ENCODE data around the gene LRRK1. TPM values are rescaled to one million over a fixed set of nuclear protein-coding genes. Genes with fewer than 3 reads are reported as not detected.

LRRK1 gene
- total RNA-seq, 2 experiments from 2014 or later, result 1.2 to 1.9 TPM

GRCh38 chr15:100939791-100940190 is 20.6 kb downstream of the LRRK1 start:
- Mint-ChIP-seq H3K27ac (no peak overlapping the region), H3K4me3 (no peak overlapping the region), H3K4me1 (no peaks in the 10 kb centered on the region), H3K36me3 (no peaks in the 10 kb centered on the region), H3K9me3 (ENCODE audit: low read depth) (no peaks in the 10 kb centered on the region), H3K27me3 (no peaks in the 10 kb centered on the region)
- ATAC-seq (no peak), DNase-seq (no peak)
- CTCF ChIA-PET, result no interaction called here

- CTCF ChIA-PET, result no interaction called here
- DNase-seq (no peak), ATAC-seq (no peak)
- H3K4me3 Mint-ChIP-seq, result no peak overlapping the region
- no peaks in the 10 kb centered on the region for H3K4me1 Mint-ChIP-seq
- H3K36me3 Mint-ChIP-seq, result no peaks in the 10 kb centered on the region
- H3K27ac Mint-ChIP-seq, result no peak overlapping the region
- no peaks in the 10 kb centered on the region for H3K27me3 Mint-ChIP-seq
- H3K9me3 Mint-ChIP-seq (ENCODE audit: low read depth), result no peaks in the 10 kb centered on the region
These were observed 21.7 kb downstream of the LRRK1 start for GRCh38 chr15:100940767-100941379.

DNA sequence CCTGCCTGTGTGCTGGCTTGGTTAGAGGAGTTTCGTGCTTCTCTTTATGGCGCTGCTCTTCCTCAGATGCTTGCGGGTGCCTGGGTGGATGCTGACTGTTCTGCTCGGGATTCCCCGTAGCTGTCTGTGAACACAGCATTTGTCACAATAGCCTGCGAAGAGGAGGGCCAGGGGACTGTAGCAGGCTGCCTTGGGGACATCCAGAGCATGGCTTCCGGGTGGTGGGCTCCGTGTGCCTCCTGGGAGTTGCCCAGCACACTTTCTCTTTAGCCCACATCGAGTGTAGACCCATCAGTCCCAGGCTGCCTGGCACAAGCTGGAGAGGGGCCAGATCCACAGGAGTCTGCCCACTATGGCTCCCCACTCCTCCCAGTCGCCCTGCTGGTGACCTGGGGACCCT is 22.4 kb downstream of the LRRK1 start:
- ATAC-seq, result no peak
- DNase-seq, result no peak
- no peak overlapping the region for H3K4me3 Mint-ChIP-seq
- H3K27ac Mint-ChIP-seq, result no peak overlapping the region
- no peaks in the 10 kb centered on the region for H3K4me1 Mint-ChIP-seq
- peaks cover 3% of the 10 kb centered on the region for H3K27me3 Mint-ChIP-seq
- CTCF ChIA-PET, result no interaction called here
- no peaks in the 10 kb centered on the region for H3K36me3 Mint-ChIP-seq
- no peaks in the 10 kb centered on the region for H3K9me3 Mint-ChIP-seq (ENCODE audit: low read depth)

GRCh38 chr15:100942656-100943425 is 23.7 kb downstream of the LRRK1 start:
- CTCF ChIA-PET, result interaction anchor here (2.2 kb wide), 1 partner anchor 25 kb away, joined by 8 read pairs; no protein-coding TSS in a partner anchor
- Mint-ChIP-seq H3K9me3 (ENCODE audit: low read depth) (no peaks in the 10 kb centered on the region), H3K4me3 (no peak overlapping the region), H3K27ac (no peak overlapping the region), H3K4me1 (no peaks in the 10 kb centered on the region), H3K27me3 (peaks cover 8% of the 10 kb centered on the region), H3K36me3 (no peaks in the 10 kb centered on the region)
- DNase-seq (no peak), ATAC-seq (no peak)

DNA sequence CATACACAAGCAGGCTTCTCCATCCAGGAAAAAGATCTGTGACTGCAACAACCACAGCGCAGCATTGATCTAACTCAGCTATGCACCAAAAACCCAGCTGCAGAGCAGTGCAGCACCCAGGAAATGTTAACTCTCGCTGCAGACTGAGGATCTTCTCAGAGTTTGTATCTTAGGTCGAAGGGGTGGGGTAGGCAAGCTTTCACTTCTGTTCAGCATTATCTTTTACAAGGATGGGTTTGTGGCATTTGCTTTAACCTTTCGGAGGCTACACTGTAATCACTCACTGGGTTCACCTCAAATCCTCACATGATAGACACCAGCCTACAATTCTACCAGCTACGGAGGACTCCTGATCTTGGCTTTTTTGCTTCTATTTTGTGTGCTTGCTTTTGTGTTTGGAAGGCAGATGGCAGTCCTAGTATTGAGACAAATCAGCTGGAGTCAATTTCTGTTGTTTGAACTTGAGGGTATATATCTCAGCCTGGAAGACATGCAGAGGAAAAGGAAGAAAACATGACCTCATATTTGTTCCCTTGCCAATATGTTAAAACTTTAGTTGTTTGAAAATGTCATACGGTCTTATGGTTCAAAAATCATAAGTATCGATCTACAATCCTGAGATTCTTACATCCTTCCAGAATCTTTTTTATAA is 25.2 kb downstream of the LRRK1 start:
- Mint-ChIP-seq H3K27ac (no peak overlapping the region), H3K36me3 (no peaks in the 10 kb centered on the region), H3K4me1 (no peaks in the 10 kb centered on the region), H3K9me3 (ENCODE audit: low read depth) (no peaks in the 10 kb centered on the region), H3K4me3 (no peak overlapping the region), H3K27me3 (peaks cover 21% of the 10 kb centered on the region)
- CTCF ChIA-PET, result interaction anchor here (2.2 kb wide), 1 partner anchor 26 kb away, joined by 8 read pairs; no protein-coding TSS in a partner anchor
- DNase-seq (no peak), ATAC-seq (no peak)

- DNase-seq (no peak), ATAC-seq (no peak)
- CTCF ChIA-PET, result no interaction called here
- Mint-ChIP-seq H3K4me3 (no peak overlapping the region), H3K27me3 (peaks cover 26% of the 10 kb centered on the region), H3K4me1 (no peaks in the 10 kb centered on the region), H3K9me3 (ENCODE audit: low read depth) (no peaks in the 10 kb centered on the region), H3K36me3 (no peaks in the 10 kb centered on the region), H3K27ac (no peak overlapping the region)
These were observed 25.8 kb downstream of the LRRK1 start for GRCh38 chr15:100944986-100945385.

- CTCF ChIA-PET, result no interaction called here
- ATAC-seq, result no peak
- Mint-ChIP-seq H3K4me3 (no peak overlapping the region), H3K4me1 (no peaks in the 10 kb centered on the region), H3K27ac (no peak overlapping the region), H3K27me3 (peaks cover 30% of the 10 kb centered on the region), H3K36me3 (no peaks in the 10 kb centered on the region), H3K9me3 (ENCODE audit: low read depth) (no peaks in the 10 kb centered on the region)
- no peak for DNase-seq
These were observed 28.7 kb downstream of the LRRK1 start for GRCh38 chr15:100947760-100948429.

DNA sequence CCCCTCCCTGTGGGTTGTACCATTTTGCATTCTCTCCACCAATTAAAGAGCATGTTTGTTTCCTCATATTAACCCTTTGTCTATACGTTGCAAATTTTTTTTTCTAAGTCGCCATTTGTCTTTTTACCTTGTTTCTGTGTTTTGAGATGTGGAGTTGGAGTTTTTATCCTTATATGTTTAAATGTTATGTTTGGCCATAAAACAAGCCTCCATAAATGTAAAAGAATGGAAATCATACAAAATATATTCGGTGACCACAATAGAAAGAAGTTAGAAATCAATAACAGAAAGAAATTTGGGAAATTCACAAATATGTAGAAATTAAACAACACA is 29.2 kb downstream of the LRRK1 start:
- no peak for DNase-seq
- Mint-ChIP-seq H3K4me1 (no peaks in the 10 kb centered on the region), H3K9me3 (ENCODE audit: low read depth) (no peaks in the 10 kb centered on the region), H3K36me3 (no peaks in the 10 kb centered on the region), H3K27ac (no peak overlapping the region), H3K27me3 (peaks cover 30% of the 10 kb centered on the region), H3K4me3 (no peak overlapping the region)
- CTCF ChIA-PET, result no interaction called here
- no peak for ATAC-seq

GRCh38 chr15:100949691-100950090 is 30.5 kb downstream of the LRRK1 start:
- no peaks in the 10 kb centered on the region for H3K4me1 Mint-ChIP-seq

GRCh38 chr15:100951965-100952364 is 32.8 kb downstream of the LRRK1 start:
- Mint-ChIP-seq H3K4me1 (no peaks in the 10 kb centered on the region), H3K9me3 (ENCODE audit: low read depth) (no peaks in the 10 kb centered on the region), H3K27ac (no peak overlapping the region), H3K36me3 (no peaks in the 10 kb centered on the region), H3K4me3 (no peak overlapping the region), H3K27me3 (peaks cover 48% of the 10 kb centered on the region)
- no peak for ATAC-seq
- DNase-seq, result no peak
- CTCF ChIA-PET, result no interaction called here

More at GRCh38 chr15:100949691-100950090, 30.5 kb downstream of the LRRK1 start:
- DNase-seq, result no peak
- CTCF ChIA-PET, result no interaction called here
- H3K27me3 Mint-ChIP-seq, result peaks cover 36% of the 10 kb centered on the region
- H3K4me3 Mint-ChIP-seq, result no peak overlapping the region
- ATAC-seq, result no peak
- H3K36me3 Mint-ChIP-seq, result no peaks in the 10 kb centered on the region
- H3K9me3 Mint-ChIP-seq (ENCODE audit: low read depth), result no peaks in the 10 kb centered on the region
- H3K27ac Mint-ChIP-seq, result no peak overlapping the region

DNA sequence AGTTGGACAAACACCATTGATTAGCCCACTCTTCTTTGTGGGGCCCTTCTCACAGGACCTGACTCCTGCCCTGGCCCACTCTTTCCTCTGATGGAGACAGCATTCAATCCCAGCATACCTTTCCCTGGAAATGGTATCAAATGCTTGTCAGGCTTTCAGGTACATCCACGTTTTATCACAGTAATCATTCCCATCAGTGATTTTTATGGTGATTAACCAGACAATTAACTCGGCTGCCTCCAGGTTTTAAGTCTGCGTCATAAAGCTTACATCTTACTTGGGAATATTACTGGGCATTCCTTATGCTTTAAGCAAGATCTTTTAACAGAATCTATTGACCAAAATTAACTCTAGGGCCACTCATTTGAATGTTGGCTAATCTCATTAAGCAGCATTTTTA is 33.4 kb downstream of the LRRK1 start:
- no peaks in the 10 kb centered on the region for H3K4me1 Mint-ChIP-seq
- DNase-seq (no peak), ATAC-seq (no peak)
- H3K9me3 Mint-ChIP-seq (ENCODE audit: low read depth), result no peaks in the 10 kb centered on the region
- CTCF ChIA-PET, result no interaction called here
- peaks cover 48% of the 10 kb centered on the region for H3K27me3 Mint-ChIP-seq
- H3K4me3 Mint-ChIP-seq, result no peak overlapping the region
- no peaks in the 10 kb centered on the region for H3K36me3 Mint-ChIP-seq
- H3K27ac Mint-ChIP-seq, result no peak overlapping the region

DNA sequence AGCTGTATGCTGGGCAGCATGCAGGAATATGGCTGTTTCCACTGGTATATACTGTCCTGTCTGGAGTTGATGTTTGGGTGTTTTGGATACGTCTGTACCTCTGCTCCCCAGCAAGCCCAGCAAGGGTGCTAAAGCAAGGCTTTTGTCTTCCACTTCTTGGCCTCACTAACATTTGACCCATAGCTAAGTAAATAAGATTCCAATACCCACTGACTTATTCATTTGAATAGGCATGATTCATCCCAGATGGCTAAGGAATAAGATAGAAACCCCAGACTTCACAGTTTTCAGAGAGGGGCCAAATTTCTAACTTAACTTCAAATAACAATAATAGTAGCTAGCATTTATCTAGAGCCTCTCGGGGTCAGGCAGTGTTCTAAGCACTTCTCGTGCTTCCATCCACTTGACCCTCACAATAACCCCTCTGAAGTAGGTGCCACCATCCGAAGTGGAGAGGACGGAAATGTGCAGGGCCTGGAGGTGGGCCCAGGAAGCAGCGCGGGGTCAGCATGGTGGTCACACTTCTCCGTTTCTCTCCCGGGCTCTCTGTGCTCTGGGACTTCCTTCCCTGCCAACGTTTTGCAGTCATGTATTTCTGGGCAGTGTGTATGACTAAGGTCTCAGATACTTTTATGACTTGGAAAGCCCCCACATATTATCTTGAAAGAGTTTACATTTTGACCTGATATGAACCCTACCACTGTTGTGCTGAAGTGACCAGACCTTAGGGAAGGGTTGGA is 39.3 kb downstream of the LRRK1 start:
- ATAC-seq (no peak), DNase-seq (no peak)
- H3K27ac Mint-ChIP-seq, result no peak overlapping the region
- H3K4me3 Mint-ChIP-seq, result no peak overlapping the region
- CTCF ChIA-PET, result interaction anchor here (1.9 kb wide), 1 partner anchor 48 kb away, joined by 4 read pairs; no protein-coding TSS in a partner anchor
- H3K4me1 Mint-ChIP-seq, result no peaks in the 10 kb centered on the region
- H3K9me3 Mint-ChIP-seq (ENCODE audit: low read depth), result no peaks in the 10 kb centered on the region
- H3K36me3 Mint-ChIP-seq, result no peaks in the 10 kb centered on the region
- H3K27me3 Mint-ChIP-seq, result peaks cover 36% of the 10 kb centered on the region
